Neural cell (in vitro differentiated cells): Measurements from ENCODE around the gene AGBL3. TPM values are rescaled to one million over a fixed set of nuclear protein-coding genes. Genes with fewer than 3 reads are reported as not detected.

Source experiments
- H2AFZ ChIP-seq: fragments of 200-600, 300-800 bp; sonication (generic), shearing (Covaris generic); 2 replicates; pipeline ENCODE4 v1.6.0; 2014; ENCODE audit warnings: low read depth, mild to moderate bottlenecking, antibody characterized with exemption, low read length, moderate library complexity
- H3F3A ChIP-seq: fragments of 200-600 bp; shearing (Covaris generic); 2 replicates; pipeline ENCODE4 v1.6.1; 2016; ENCODE audit warnings: mild to moderate bottlenecking, moderate library complexity, mixed read lengths, antibody characterized with exemption, low read length; ENCODE audit not compliant: insufficient read depth, poor library complexity, severe bottlenecking
- H3K27ac ChIP-seq: fragments of 200-600, 300-800 bp; sonication (generic), shearing (Covaris generic); 2 replicates; pipeline ENCODE4 v1.5.1; 2014; ENCODE audit warnings: mild to moderate bottlenecking, low read length, moderate library complexity
- H3K27me3 ChIP-seq: fragments of 300-800, 200-600 bp; sonication (generic), shearing (Covaris generic); 2 replicates; pipeline ENCODE4 v1.6.0; 2014; ENCODE audit warnings: mild to moderate bottlenecking, low read depth, low read length, moderate library complexity; ENCODE audit not compliant: insufficient read depth
- H3K36me3 ChIP-seq: fragments of 300-800, 200-600 bp; sonication (generic), shearing (Covaris generic); 2 replicates; pipeline ENCODE4 v1.5.1; 2014; ENCODE audit warnings: mild to moderate bottlenecking, antibody characterized with exemption, low read length, moderate library complexity; ENCODE audit not compliant: insufficient read depth
- H3K4me2 ChIP-seq: fragments of 300-800, 200-600 bp; sonication (generic), shearing (Covaris generic); 2 replicates; pipeline ENCODE4 v1.6.0; 2014; ENCODE audit warnings: mild to moderate bottlenecking, low read length
- H3K4me3 ChIP-seq: fragments of 300-800, 200-600 bp; sonication (generic), shearing (Covaris generic); 2 replicates; pipeline ENCODE4 v1.5.1; 2014; ENCODE audit warnings: mild to moderate bottlenecking, low read length, moderate library complexity
- H3K79me2 ChIP-seq: fragments of 200-600 bp; shearing (Covaris generic); replicated peaks from 2 replicates; pipeline ENCODE4 v1.6.0; 2014; ENCODE audit warnings: mild to moderate bottlenecking, low read length, moderate library complexity; ENCODE audit not compliant: insufficient read depth
- H3K9ac ChIP-seq: fragments of 300-800, 200-600 bp; sonication (generic), shearing (Covaris generic); 2 replicates; pipeline ENCODE4 v1.6.1; 2016; ENCODE audit warnings: mild to moderate bottlenecking, low read length, mixed read lengths
- H3K9me2 ChIP-seq: fragments of 200-600 bp; shearing (Covaris generic); 2 replicates; pipeline ENCODE4 v1.6.1; 2016; ENCODE audit warnings: mild to moderate bottlenecking, low read length, mixed read lengths; ENCODE audit not compliant: insufficient read depth
- H3K9me3 ChIP-seq: fragments of 200-600, 300-800 bp; sonication (generic), shearing (Covaris generic); 2 replicates; pipeline ENCODE4 v1.6.1; 2016; ENCODE audit warnings: mild to moderate bottlenecking, mixed run types, low read length, moderate library complexity, mixed read lengths
- H4K20me1 ChIP-seq: fragments of 200-600 bp; shearing (Covaris generic); 2 replicates; pipeline ENCODE4 v1.6.1; 2016; ENCODE audit warnings: mild to moderate bottlenecking, mixed run types; ENCODE audit not compliant: insufficient read depth
- CTCF ChIP-seq: fragments of 450-650 bp; IDR thresholded peaks from 2 replicates; pipeline ENCODE4 v1.5.1; 2014; ENCODE audit warnings: antibody characterized with exemption, mild to moderate bottlenecking, moderate library complexity; ENCODE audit not compliant: poor library complexity, severe bottlenecking
- EP300 ChIP-seq: fragments of 450-650 bp; conservative IDR thresholded peaks from 2 replicates; pipeline ENCODE4 v1.6.1; 2014; ENCODE audit warnings: antibody characterized with exemption, mild to moderate bottlenecking, moderate library complexity; ENCODE audit not compliant: poor library complexity, severe bottlenecking
- EZH2 ChIP-seq: fragments of 200-600, 300-800 bp; shearing (Covaris generic), sonication (generic); IDR thresholded peaks from 2 replicates; pipeline ENCODE4 v1.6.1; 2014; ENCODE audit warnings: antibody characterized with exemption, low read length, borderline replicate concordance, mild to moderate bottlenecking; ENCODE audit not compliant: insufficient read depth, poor library complexity, severe bottlenecking
- MXI1 ChIP-seq: fragments of 450-650 bp; conservative IDR thresholded peaks from 2 replicates; pipeline ENCODE4 v1.6.1; 2014; ENCODE audit warnings: antibody characterized with exemption, mild to moderate bottlenecking; ENCODE audit not compliant: poor library complexity, severe bottlenecking
- POLR2AphosphoS5 ChIP-seq: IDR thresholded peaks from 2 replicates; pipeline ENCODE4 v1.6.1; 2012
- RAD21 ChIP-seq: fragments of 450-650 bp; conservative IDR thresholded peaks from 2 replicates; pipeline ENCODE4 v1.6.1; 2014; ENCODE audit warnings: antibody characterized with exemption, mild to moderate bottlenecking, moderate library complexity
- SMC3 ChIP-seq: fragments of 450-650 bp; conservative IDR thresholded peaks from 2 replicates; pipeline ENCODE4 v1.6.1; 2014; ENCODE audit warnings: antibody characterized with exemption, mild to moderate bottlenecking, moderate library complexity; ENCODE audit not compliant: poor library complexity
- TAF1 ChIP-seq: IDR thresholded peaks from 2 replicates; pipeline ENCODE4 v1.6.1; 2012; ENCODE audit warnings: low read depth
- polyA plus RNA-seq: library from polyadenylated mRNA; depleted of rRNA; stranded (reverse); fragments of >200 nt; gene quantifications from 2 replicates; pipeline ENCODE4 v1.2.3, GENCODE V29; 2014
- TF ChIP-seq, protein P1 (sequence below): IDR thresholded peaks from 2 replicates; pipeline ENCODE4 v1.6.1; 2012; ENCODE audit warnings: borderline replicate concordance

The AGBL3 gene
- polyA plus RNA-seq, 1 donor from 2014 or later, result 9.5 TPM

- no peak overlapping the region for H3K4me3 ChIP-seq
- H3K4me2 ChIP-seq, result no peak overlapping the region
- H3K27ac ChIP-seq, result no peak overlapping the region
- no peak overlapping the region for H2AFZ ChIP-seq
- no peaks in the 10 kb centered on the region for H3K79me2 ChIP-seq
- no peaks in the 10 kb centered on the region for H3K9me2 ChIP-seq
- H3K9ac ChIP-seq, result no peak overlapping the region
- no peaks in the 10 kb centered on the region for H3K9me3 ChIP-seq
- no peaks in the 10 kb centered on the region for H3K36me3 ChIP-seq
- TF ChIP-seq MXI1 (no peak), POLR2AphosphoS5 (no peak), RAD21 (no peak), EP300 (no peak), SMC3 (no peak), CTCF (no peak)
- H4K20me1 ChIP-seq, result no peaks in the 10 kb centered on the region
- H3F3A ChIP-seq, result no peaks in the 10 kb centered on the region
- no peaks in the 10 kb centered on the region for H3K27me3 ChIP-seq
Measured at GRCh38 chr7:134938141-134938540, 48.2 kb upstream of the AGBL3 start.

DNA sequence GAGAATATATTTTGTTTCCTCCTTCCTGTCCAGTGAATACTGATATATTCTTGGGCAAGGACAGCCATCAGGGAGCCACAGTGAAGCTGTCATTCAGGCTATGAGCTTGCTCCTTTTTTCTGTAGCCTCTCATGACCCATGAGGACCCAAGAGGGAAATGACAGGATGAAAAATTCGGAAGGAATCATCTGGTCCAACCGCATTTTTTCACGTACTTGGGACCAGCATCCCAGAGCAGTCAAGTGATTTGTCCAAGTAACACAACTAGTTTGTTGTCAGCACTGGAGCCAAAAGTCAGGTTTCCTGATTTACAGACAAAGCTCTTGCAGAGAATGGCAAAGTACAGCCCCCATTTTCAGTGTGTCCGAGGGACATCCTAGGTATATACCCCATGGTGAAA lies 47.2 kb upstream of the AGBL3 start:
- H3K79me2 ChIP-seq, result no peaks in the 10 kb centered on the region
- H3K9me3 ChIP-seq, result no peaks in the 10 kb centered on the region
- H3K27me3 ChIP-seq, result no peaks in the 10 kb centered on the region
- H3K27ac ChIP-seq, result no peak overlapping the region
- no peak overlapping the region for H2AFZ ChIP-seq
- H3K9ac ChIP-seq, result no peak overlapping the region
- H4K20me1 ChIP-seq, result no peaks in the 10 kb centered on the region
- H3K4me3 ChIP-seq, result no peak overlapping the region
- no peak overlapping the region for H3K4me2 ChIP-seq
- H3F3A ChIP-seq, result no peaks in the 10 kb centered on the region
- no peak for TF ChIP-seq TAF1
- no peak for TF ChIP-seq EZH2
- no peaks in the 10 kb centered on the region for H3K36me3 ChIP-seq
- H3K9me2 ChIP-seq, result no peaks in the 10 kb centered on the region

- TF ChIP-seq RAD21, result no peak
- no peak for TF ChIP-seq EP300
- TF ChIP-seq TAF1, result no peak
- TF ChIP-seq POLR2AphosphoS5, result no peak
- no peak for TF ChIP-seq SMC3
- TF ChIP-seq, protein P1, sequence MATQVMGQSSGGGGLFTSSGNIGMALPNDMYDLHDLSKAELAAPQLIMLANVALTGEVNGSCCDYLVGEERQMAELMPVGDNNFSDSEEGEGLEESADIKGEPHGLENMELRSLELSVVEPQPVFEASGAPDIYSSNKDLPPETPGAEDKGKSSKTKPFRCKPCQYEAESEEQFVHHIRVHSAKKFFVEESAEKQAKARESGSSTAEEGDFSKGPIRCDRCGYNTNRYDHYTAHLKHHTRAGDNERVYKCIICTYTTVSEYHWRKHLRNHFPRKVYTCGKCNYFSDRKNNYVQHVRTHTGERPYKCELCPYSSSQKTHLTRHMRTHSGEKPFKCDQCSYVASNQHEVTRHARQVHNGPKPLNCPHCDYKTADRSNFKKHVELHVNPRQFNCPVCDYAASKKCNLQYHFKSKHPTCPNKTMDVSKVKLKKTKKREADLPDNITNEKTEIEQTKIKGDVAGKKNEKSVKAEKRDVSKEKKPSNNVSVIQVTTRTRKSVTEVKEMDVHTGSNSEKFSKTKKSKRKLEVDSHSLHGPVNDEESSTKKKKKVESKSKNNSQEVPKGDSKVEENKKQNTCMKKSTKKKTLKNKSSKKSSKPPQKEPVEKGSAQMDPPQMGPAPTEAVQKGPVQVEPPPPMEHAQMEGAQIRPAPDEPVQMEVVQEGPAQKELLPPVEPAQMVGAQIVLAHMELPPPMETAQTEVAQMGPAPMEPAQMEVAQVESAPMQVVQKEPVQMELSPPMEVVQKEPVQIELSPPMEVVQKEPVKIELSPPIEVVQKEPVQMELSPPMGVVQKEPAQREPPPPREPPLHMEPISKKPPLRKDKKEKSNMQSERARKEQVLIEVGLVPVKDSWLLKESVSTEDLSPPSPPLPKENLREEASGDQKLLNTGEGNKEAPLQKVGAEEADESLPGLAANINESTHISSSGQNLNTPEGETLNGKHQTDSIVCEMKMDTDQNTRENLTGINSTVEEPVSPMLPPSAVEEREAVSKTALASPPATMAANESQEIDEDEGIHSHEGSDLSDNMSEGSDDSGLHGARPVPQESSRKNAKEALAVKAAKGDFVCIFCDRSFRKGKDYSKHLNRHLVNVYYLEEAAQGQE, result no peak
- no peak for TF ChIP-seq EZH2
- no peak for TF ChIP-seq MXI1
- H3K4me3 ChIP-seq, result no peak overlapping the region
- no peaks in the 10 kb centered on the region for H4K20me1 ChIP-seq
- H3F3A ChIP-seq, result no peaks in the 10 kb centered on the region
- no peak overlapping the region for H3K4me2 ChIP-seq
- H2AFZ ChIP-seq, result no peak overlapping the region
- H3K36me3 ChIP-seq, result no peaks in the 10 kb centered on the region
- no peaks in the 10 kb centered on the region for H3K9me3 ChIP-seq
- H3K9me2 ChIP-seq, result no peaks in the 10 kb centered on the region
- no peaks in the 10 kb centered on the region for H3K79me2 ChIP-seq
- no peak overlapping the region for H3K27ac ChIP-seq
- no peaks in the 10 kb centered on the region for H3K27me3 ChIP-seq
- no peak overlapping the region for H3K9ac ChIP-seq
Measured at GRCh38 chr7:134940729-134941128, 45.6 kb upstream of the AGBL3 start.
